Activated CD8-positive, alpha-beta memory T cell treated with anti-CD3 and anti-CD28 coated beads, Interleukin-2, amount 50 U/mL, for 48 hours (primary cell): ENCODE data around the gene DUSP9.
"Not testable (repeated sequence)": the region's sequence is repeated elsewhere in the genome, so short reads cannot be mapped to it uniquely, and the experiment has no call there.

ENCODE experiments used
- DNase-seq: peaks from one replicate; pipeline ENCODE4 v3.0.0-alpha.2; 2020

DUSP9 gene

GRCh38 chrX:153673428-153674218, 26.6 kb downstream of the DUSP9 start, which contains the start of gene PNCK:
Gene PNCK (minus strand): TSS chrX:153673813. CDS start chrX:153673076, 737 bp downstream.
- DNase-seq = no peak

GRCh38 chrX:153674219-153674851, 27.3 kb downstream of the DUSP9 start:
- no peak for DNase-seq

GRCh38 chrX:153681175-153681574, 34.2 kb downstream of the DUSP9 start:
- DNase-seq = no peak

GRCh38 chrX:153683486-153683885, 36.5 kb downstream of the DUSP9 start:
- DNase-seq = not testable (repeated sequence)

GRCh38 chrX:153684467-153685155, 37.6 kb downstream of the DUSP9 start:
- DNase-seq = no peak

GRCh38 chrX:153685156-153685536, 38.1 kb downstream of the DUSP9 start:
- DNase-seq = no peak

- no peak for DNase-seq
These were observed 39.0 kb downstream of the DUSP9 start for GRCh38 chrX:153685751-153686696.

- DNase-seq = no peak
These were observed 39.7 kb downstream of the DUSP9 start for GRCh38 chrX:153686711-153687110.

GRCh38 chrX:153687121-153688039, 40.4 kb downstream of the DUSP9 start, which contains the start of gene SLC6A8:
Gene SLC6A8 (plus strand): TSS chrX:153687926. CDS start chrX:153688575, 649 bp downstream.
- DNase-seq = no peak

GRCh38 chrX:153688071-153688470, 41.1 kb downstream of the DUSP9 start:
- DNase-seq = no peak

GRCh38 chrX:153688506-153688905, 41.5 kb downstream of the DUSP9 start:
- DNase-seq = no peak

- no peak for DNase-seq
These were observed 42.0 kb downstream of the DUSP9 start for GRCh38 chrX:153688911-153689590.

- DNase-seq = no peak
These were observed 42.9 kb downstream of the DUSP9 start for GRCh38 chrX:153689654-153690465.

GRCh38 chrX:153690466-153690865, 43.5 kb downstream of the DUSP9 start:
- no peak for DNase-seq

- DNase-seq = not testable (repeated sequence)
These were observed 44.2 kb downstream of the DUSP9 start for GRCh38 chrX:153691032-153691827.

- DNase-seq = no peak
These were observed 45.0 kb downstream of the DUSP9 start for GRCh38 chrX:153692003-153692402.

- DNase-seq = no peak
These were observed 45.7 kb downstream of the DUSP9 start for GRCh38 chrX:153692611-153693156.

GRCh38 chrX:153693216-153694086, 46.4 kb downstream of the DUSP9 start:
- DNase-seq = no peak
